ENCODE results near the gene GSK3A. TPM values are rescaled to one million over a fixed set of nuclear protein-coding genes. Genes with fewer than 3 reads are reported as not detected.

The GSK3A gene
- total RNA-seq, 1 donor from 2014 or later, result 27.0 TPM

DNA sequence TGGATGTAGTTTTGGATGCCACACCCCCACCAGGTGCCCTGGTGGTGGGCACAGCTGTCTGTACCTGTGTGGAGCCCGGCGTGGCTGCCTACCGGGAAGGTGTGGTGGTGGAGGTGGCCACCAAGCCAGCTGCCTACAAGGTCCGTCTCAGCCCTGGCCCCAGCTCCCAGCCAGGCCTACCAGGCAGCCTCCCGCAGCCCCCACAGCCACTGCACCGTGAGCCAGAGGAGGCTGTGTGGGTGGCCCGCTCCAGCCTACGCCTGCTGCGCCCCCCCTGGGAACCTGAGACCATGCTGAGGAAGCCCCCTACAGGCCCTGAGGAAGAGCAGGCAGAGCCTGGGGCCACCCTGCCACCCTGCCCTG is 30.1 kb upstream of the GSK3A start:
- TF ChIP-seq, protein P1, sequence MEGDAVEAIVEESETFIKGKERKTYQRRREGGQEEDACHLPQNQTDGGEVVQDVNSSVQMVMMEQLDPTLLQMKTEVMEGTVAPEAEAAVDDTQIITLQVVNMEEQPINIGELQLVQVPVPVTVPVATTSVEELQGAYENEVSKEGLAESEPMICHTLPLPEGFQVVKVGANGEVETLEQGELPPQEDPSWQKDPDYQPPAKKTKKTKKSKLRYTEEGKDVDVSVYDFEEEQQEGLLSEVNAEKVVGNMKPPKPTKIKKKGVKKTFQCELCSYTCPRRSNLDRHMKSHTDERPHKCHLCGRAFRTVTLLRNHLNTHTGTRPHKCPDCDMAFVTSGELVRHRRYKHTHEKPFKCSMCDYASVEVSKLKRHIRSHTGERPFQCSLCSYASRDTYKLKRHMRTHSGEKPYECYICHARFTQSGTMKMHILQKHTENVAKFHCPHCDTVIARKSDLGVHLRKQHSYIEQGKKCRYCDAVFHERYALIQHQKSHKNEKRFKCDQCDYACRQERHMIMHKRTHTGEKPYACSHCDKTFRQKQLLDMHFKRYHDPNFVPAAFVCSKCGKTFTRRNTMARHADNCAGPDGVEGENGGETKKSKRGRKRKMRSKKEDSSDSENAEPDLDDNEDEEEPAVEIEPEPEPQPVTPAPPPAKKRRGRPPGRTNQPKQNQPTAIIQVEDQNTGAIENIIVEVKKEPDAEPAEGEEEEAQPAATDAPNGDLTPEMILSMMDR (IDR thresholded peaks at IDR 0.05), result no peak
- Histone ChIP-seq H3K27me3 (no peaks in the 10 kb centered on the region), H3K4me3 (no peak overlapping the region), H3K27ac (peak overlapping the region in 1 of 2 donors; percentile 97), H3K9me3 (no peaks in the 10 kb centered on the region), H3K36me3 (peaks cover 35 to 36% of the 10 kb centered on the region in 2 donors), H3K4me1 (peaks cover 16 to 45% of the 10 kb centered on the region in 2 donors)
- intact Hi-C loops (cut with DNase I), result no loop called here
- no peak for DNase-seq (ENCODE audit: low spot score in 2 of 2)

DNA sequence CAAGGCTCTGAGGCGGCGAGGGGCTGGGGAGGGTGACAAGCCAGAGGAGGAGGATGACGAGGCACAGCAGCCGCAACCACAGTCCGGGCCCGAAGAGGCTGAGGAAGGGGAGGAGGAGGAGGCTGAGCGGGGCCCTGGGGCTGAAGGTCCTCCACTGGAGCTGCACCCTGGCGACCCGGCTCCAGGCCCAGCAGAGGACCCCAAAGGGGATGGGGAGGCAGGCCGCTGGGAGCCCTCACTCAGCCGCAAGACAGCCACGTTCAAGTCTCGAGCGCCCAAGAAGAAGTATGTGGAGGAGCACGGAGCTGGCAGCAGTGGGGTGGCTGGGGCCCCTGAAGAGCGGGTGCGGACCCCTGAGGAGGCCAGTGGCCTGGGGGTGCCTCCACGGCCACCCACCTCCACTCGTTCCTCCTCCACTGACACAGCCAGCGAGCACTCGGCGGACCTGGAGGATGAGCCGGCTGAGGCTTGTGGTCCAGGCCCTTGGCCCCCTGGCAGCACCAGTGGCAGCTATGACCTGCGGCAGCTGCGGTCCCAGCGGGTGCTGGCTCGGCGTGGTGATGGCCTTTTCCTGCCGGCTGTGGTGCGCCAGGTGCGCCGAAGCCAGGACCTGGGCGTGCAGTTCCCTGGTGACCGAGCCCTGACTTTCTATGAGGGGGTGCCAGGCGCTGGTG is 29.6 kb upstream of the GSK3A start:
- Histone ChIP-seq H3K27ac (peak overlapping the region; percentile 95 to 97), H3K27me3 (no peaks in the 10 kb centered on the region), H3K9me3 (no peaks in the 10 kb centered on the region), H3K4me1 (peaks cover 11 to 40% of the 10 kb centered on the region in 2 donors), H3K4me3 (no peak overlapping the region), H3K36me3 (peaks cover 35 to 36% of the 10 kb centered on the region in 2 donors)
- peak in 1 of 2 donors; percentile 60 for DNase-seq (ENCODE audit: low spot score in 2 of 2)
- TF ChIP-seq, protein P1 (IDR thresholded peaks at IDR 0.05), result no peak
- intact Hi-C loops (cut with DNase I), result no loop called here

DNA sequence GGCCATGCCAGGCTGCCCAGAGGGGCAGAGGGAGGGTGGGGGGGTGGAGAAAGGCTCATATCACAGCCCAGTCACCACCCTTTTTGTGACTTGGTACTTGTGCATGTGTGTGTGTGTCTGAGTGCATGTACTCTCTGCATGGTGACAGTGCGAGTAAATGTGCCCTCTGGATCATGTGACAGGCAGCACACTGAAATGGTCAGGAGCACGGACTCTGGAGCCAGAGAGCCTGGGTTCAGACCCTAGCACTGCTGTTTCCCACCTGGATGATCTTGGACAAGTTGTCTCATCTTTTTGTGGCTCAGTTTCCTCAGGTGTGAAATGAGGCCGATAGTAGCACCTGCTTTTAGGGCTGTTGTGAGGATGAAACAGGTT is 28.6 kb upstream of the GSK3A start:
- Histone ChIP-seq H3K4me1 (peaks cover 10 to 31% of the 10 kb centered on the region in 2 donors), H3K27ac (peak overlapping the region; percentile 95 to 97)
- TF ChIP-seq, protein P1 (IDR thresholded peaks at IDR 0.05), result no peak

DNA sequence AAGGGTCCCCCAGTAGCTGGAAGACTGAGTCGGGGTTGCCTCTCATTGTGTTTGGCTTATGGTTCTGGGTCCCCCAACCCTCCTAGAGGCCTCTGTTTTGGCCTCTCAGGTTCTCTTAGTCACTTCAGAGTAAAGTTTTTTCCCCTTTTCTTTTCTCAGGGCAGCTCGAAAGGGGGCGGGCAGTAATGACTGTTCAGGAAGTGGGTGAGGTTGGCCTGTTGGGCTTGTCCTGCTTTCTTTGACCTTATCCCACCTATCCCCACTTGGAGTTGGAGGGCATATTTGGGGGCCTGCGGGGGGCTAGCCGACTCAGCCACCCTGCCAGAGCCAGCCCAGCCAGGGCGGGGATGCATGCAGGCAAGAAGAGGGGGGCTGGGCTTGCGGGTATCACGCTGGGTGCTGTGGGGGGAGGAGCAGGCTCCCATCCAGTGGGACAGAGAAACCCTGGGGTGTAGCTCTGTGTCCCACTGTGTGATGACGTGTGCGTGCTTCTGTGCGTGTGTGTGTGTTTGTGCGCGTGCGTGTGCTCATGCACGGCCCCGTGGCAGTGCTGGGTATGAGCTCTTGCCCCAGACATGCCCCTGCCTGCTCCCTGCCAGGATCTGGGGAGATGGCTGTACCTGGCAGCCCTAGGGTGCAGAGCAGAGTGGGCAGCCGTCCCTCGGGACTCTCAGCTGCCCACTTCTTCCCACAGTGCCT is 28.1 kb upstream of the GSK3A start:
- intact Hi-C loops (cut with DNase I), result loop anchor here (1.0 kb wide), 1 partner anchor 9 kb away; no protein-coding TSS in a partner anchor

More for the DNA sequence above, 28.6 kb upstream of the GSK3A start:
- Histone ChIP-seq H3K4me3 (peak overlapping the region; percentile 62 to 74), H3K27me3 (no peaks in the 10 kb centered on the region), H3K36me3 (peaks cover 35 to 36% of the 10 kb centered on the region in 2 donors), H3K9me3 (no peaks in the 10 kb centered on the region)
- intact Hi-C loops (cut with DNase I), result no loop called here
- no peak for DNase-seq (ENCODE audit: low spot score in 2 of 2)

DNA sequence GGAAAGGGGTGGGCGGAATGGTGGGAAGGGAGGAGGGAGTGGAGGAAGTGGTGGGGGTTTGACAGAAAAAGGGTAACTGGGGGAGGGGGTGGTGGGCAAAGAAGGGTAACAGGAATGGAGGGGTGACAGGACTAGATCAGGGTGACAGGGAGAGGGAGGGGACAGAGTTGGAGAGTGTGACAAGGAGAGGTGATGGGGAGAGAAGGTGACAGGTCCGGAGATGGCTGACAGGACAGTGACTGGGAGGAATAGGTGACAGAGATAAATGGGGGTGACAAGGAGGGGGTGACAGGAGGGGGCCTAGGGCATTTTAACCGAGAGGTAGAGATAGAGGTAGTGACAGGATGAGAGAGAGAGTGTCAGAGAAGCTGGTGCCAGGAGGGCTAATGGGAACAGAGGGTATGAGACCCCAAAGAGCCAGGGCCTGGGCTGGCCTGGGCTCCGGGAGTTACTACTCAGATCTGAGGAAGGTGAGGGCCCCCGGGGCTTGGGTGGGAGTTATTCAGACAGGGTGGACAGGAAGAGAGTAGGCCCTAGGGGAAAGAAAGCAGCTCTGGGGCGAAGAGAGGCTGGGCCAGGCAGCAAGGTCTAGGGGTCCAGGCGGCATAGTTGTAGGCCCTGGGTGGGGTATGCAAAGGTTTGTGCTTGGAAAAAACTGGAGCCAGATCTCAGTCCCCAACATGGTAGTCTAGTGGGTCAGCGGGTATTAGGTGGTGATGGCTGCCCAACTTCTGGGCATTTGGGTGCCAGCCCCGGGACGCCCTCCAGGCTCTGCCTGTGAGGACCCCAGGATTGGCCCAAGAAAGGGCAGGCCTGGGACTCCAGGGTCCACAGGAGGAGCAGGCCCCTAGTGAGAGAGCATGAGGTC is 27.3 kb upstream of the GSK3A start:
- peak overlapping the region; percentile 95 to 97 for H3K27ac ChIP-seq
- peaks cover 10 to 20% of the 10 kb centered on the region in 2 donors for H3K4me1 ChIP-seq
- no peak for DNase-seq (ENCODE audit: low spot score in 2 of 2)
- TF ChIP-seq, protein P1 (IDR thresholded peaks at IDR 0.05), result no peak
- intact Hi-C loops (cut with DNase I), result loop anchor here (1.0 kb wide), 1 partner anchor 10 kb away; no protein-coding TSS in a partner anchor
- no peaks in the 10 kb centered on the region for H3K27me3 ChIP-seq
- peaks cover 27 to 28% of the 10 kb centered on the region in 2 donors for H3K36me3 ChIP-seq
- H3K4me3 ChIP-seq, result peak overlapping the region; percentile 62 to 74
- no peaks in the 10 kb centered on the region for H3K9me3 ChIP-seq

More for the DNA sequence above, 28.1 kb upstream of the GSK3A start:
- Histone ChIP-seq H3K27ac (peak overlapping the region; percentile 95 to 97), H3K4me3 (peak overlapping the region; percentile 62 to 74), H3K36me3 (peaks cover 33 to 35% of the 10 kb centered on the region in 2 donors), H3K4me1 (peaks cover 10 to 25% of the 10 kb centered on the region in 2 donors), H3K27me3 (no peaks in the 10 kb centered on the region), H3K9me3 (no peaks in the 10 kb centered on the region)
- TF ChIP-seq, protein P1 (IDR thresholded peaks at IDR 0.05), result no peak
- DNase-seq (ENCODE audit: low spot score in 2 of 2), result peak; percentile 75 to 89

Data from ascending aorta (tissue), 2 donors.